Measurements from ENCODE around the gene CHRDL2. TPM values are rescaled to one million over a fixed set of nuclear protein-coding genes. Genes with fewer than 3 reads are reported as not detected.

The CHRDL2 gene
- polyA plus RNA-seq, 1 experiment, result 0.09 TPM

- H3K36me3 ChIP-seq (ENCODE audit: control insufficient read depth, insufficient read depth, low read length), result no peaks in the 10 kb centered on the region
- 0 out of 2 replicates have a peak, but pooled peaks have one; percentile 3 for TF ChIP-seq CTCF (IDR thresholded peaks at IDR 0.05; ENCODE audit: insufficient read depth, low read depth, low read length)
- POLR2A ChIA-PET, result no interaction called here
- CTCF ChIA-PET, result interaction anchor here (0.9 to 1.5 kb wide), 2 partner anchors 36 to 52 kb away, joined by 4 read pairs; no protein-coding TSS in a partner anchor
- no peaks in the 10 kb centered on the region for H3K27me3 ChIP-seq (ENCODE audit: control insufficient read depth, insufficient read depth, low read length)
- DNase-seq (ENCODE audit: low read depth), result peak; percentile 69
- no peak overlapping the region for H3K4me3 ChIP-seq (ENCODE audit: low read depth, low read length)
These were observed 80.7 kb downstream of the CHRDL2 start for GRCh38 chr11:74650498-74650897.

DNA sequence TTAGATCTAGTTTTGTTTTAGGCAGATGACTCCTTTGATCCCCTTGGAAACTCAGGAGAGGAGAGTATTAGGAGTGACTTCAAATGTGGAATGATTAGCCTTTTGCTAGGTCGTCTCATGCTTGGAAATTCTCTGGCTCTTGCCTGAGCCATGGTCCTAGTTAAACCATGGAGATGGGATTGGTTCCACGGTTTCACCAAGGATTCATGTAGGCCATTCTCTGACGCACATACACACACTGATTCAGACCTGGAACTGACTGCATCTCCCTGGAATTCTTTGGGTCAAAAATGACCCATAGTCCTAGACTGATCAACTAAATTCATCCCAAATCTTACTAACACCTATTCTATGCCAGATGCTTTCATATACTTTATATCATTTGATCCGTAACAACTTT is 82.3 kb downstream of the CHRDL2 start:
- ChIA-PET CTCF (interaction anchor here (1.0 kb wide), 1 partner anchor 77 kb away, joined by 3 read pairs; no protein-coding TSS in a partner anchor), POLR2A (no interaction called here)
- TF ChIP-seq CTCF (IDR thresholded peaks at IDR 0.05; ENCODE audit: insufficient read depth, low read depth, low read length), result no peak
- DNase-seq (ENCODE audit: low read depth), result no peak
- Histone ChIP-seq H3K36me3 (ENCODE audit: control insufficient read depth, insufficient read depth, low read length) (no peaks in the 10 kb centered on the region), H3K4me3 (ENCODE audit: low read depth, low read length) (no peak overlapping the region), H3K27me3 (ENCODE audit: control insufficient read depth, insufficient read depth, low read length) (no peaks in the 10 kb centered on the region)

- Histone ChIP-seq H3K4me3 (ENCODE audit: low read depth, low read length) (no peak overlapping the region), H3K36me3 (ENCODE audit: control insufficient read depth, insufficient read depth, low read length) (no peaks in the 10 kb centered on the region), H3K27me3 (ENCODE audit: control insufficient read depth, insufficient read depth, low read length) (no peaks in the 10 kb centered on the region)
- CTCF ChIA-PET, result interaction anchor here (0.6 to 1.8 kb wide), 2 partner anchors 14 to 46 kb away, joined by 3 to 5 read pairs; no protein-coding TSS in a partner anchor
- POLR2A ChIA-PET, result no interaction called here
- no peak for TF ChIP-seq CTCF (IDR thresholded peaks at IDR 0.05; ENCODE audit: insufficient read depth, low read depth, low read length)
- no peak for DNase-seq (ENCODE audit: low read depth)
These were observed 83.4 kb downstream of the CHRDL2 start for GRCh38 chr11:74647831-74648230.

GRCh38 chr11:74647404-74647803 is 83.8 kb downstream of the CHRDL2 start:
- DNase-seq (ENCODE audit: low read depth), result no peak
- POLR2A ChIA-PET, result no interaction called here
- TF ChIP-seq CTCF (IDR thresholded peaks at IDR 0.05; ENCODE audit: insufficient read depth, low read depth, low read length), result no peak
- Histone ChIP-seq H3K36me3 (ENCODE audit: control insufficient read depth, insufficient read depth, low read length) (no peaks in the 10 kb centered on the region), H3K27me3 (ENCODE audit: control insufficient read depth, insufficient read depth, low read length) (no peaks in the 10 kb centered on the region), H3K4me3 (ENCODE audit: low read depth, low read length) (no peak overlapping the region)
- CTCF ChIA-PET, result interaction anchor here (1.0 to 1.8 kb wide), 2 partner anchors 14 to 85 kb away, joined by 3 to 5 read pairs; partner anchors contain the start of gene CHRDL2

DNA sequence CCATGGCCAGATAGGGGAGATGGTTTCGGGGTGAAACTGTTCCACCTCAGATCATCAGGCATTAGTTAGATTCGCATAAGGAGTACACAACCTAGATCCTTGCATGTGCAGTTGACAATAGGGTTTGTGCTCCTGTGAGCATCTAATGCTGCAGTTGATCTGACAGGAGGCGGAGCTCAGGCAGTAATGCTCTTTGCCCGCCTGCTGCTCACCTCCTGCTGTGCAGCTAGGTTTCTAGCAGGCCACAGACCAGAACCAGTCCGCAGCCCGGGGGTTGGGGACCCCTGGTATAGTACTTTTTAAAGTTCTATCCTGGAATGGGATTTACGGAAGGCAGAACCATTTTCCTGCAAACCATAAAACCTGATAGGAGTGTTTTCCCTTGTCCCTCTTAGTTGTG is 84.3 kb downstream of the CHRDL2 start:
- TF ChIP-seq CTCF (IDR thresholded peaks at IDR 0.05; ENCODE audit: insufficient read depth, low read depth, low read length), result no peak
- Histone ChIP-seq H3K36me3 (ENCODE audit: control insufficient read depth, insufficient read depth, low read length) (no peaks in the 10 kb centered on the region), H3K27me3 (ENCODE audit: control insufficient read depth, insufficient read depth, low read length) (no peaks in the 10 kb centered on the region), H3K4me3 (ENCODE audit: low read depth, low read length) (no peak overlapping the region)
- DNase-seq (ENCODE audit: low read depth), result no peak
- ChIA-PET CTCF (interaction anchor here (1.0 to 1.8 kb wide), 3 partner anchors 13 to 85 kb away, joined by 3 to 5 read pairs (median 3); partner anchors contain the start of gene CHRDL2), POLR2A (no interaction called here)

Small RNA genes lying within 50 kb of the gene (small RNA-seq; reads per million reads assigned to genes)
- gene MIR4696 (ENCODE audit: insufficient read length, low read depth, low replicate concordance), result not detected
- not detected for gene RANP3 (ENCODE audit: insufficient read length, low read depth, low replicate concordance)
- gene RN7SKP297 (ENCODE audit: insufficient read length, low read depth, low replicate concordance), result not detected

Other genes starting within 250 kb of the CHRDL2 start
- gene LIPT2, start 237.7 kb downstream of the CHRDL2 start, polyA plus RNA-seq (2011; rRNA removed), result 2.5 and 2.6 TPM in 2 replicates
- gene POLD3, start 138.8 kb downstream of the CHRDL2 start, polyA plus RNA-seq (2011; rRNA removed), result 11.4 and 12.6 TPM in 2 replicates
- 4.5 and 7.9 TPM in 2 replicates for gene RNF169, start 17.4 kb upstream of the CHRDL2 start, polyA plus RNA-seq (2011; rRNA removed)
- 6.4 and 6.8 TPM in 2 replicates for gene XRRA1, start 217.7 kb upstream of the CHRDL2 start, polyA plus RNA-seq (2011; rRNA removed)
- gene SPCS2, start 217.8 kb upstream of the CHRDL2 start, polyA plus RNA-seq (2011; rRNA removed), result 68.3 and 160 TPM in 2 replicates